HG03103 (cell line): ENCODE measurements around the gene ZC3H4.
"Not testable (repeated sequence)": the region's sequence is repeated elsewhere in the genome, so short reads cannot be mapped to it uniquely, and the experiment has no call there.

Experiments
- ATAC-seq: cut with Tn5 transposase; IDR thresholded peaks from one replicate; pipeline ENCODE4 v1.9.1; 2021; ENCODE audit warnings: low read depth; ENCODE audit not compliant: unreplicated experiment

Gene ZC3H4

GRCh38 chr19:47089767-47090350, 23.7 kb downstream of the ZC3H4 start:
- no peak for ATAC-seq

GRCh38 chr19:47086280-47086679, 27.3 kb downstream of the ZC3H4 start:
- ATAC-seq, result no peak

- ATAC-seq, result no peak
Measured at GRCh38 chr19:47084879-47085439, 28.6 kb downstream of the ZC3H4 start.

GRCh38 chr19:47082493-47082892, 31.1 kb downstream of the ZC3H4 start:
- no peak for ATAC-seq

GRCh38 chr19:47081095-47081494, 32.5 kb downstream of the ZC3H4 start:
- ATAC-seq, result no peak

- not testable (repeated sequence) for ATAC-seq
Measured at GRCh38 chr19:47078351-47078750, 35.2 kb downstream of the ZC3H4 start.

- ATAC-seq, result no peak
Measured at GRCh38 chr19:47075941-47076340, 37.6 kb downstream of the ZC3H4 start.

GRCh38 chr19:47075179-47075810, 38.3 kb downstream of the ZC3H4 start:
- ATAC-seq, result no peak

GRCh38 chr19:47074621-47075020, 39.0 kb downstream of the ZC3H4 start:
- ATAC-seq, result no peak

GRCh38 chr19:47073574-47073973, 40.0 kb downstream of the ZC3H4 start:
- ATAC-seq, result no peak

GRCh38 chr19:47072323-47072722, 41.3 kb downstream of the ZC3H4 start:
- no peak for ATAC-seq

GRCh38 chr19:47071731-47072130, 41.8 kb downstream of the ZC3H4 start:
- ATAC-seq, result no peak

GRCh38 chr19:47070756-47071155, 42.8 kb downstream of the ZC3H4 start:
- ATAC-seq, result no peak

- ATAC-seq, result no peak
Measured at GRCh38 chr19:47069795-47070194, 43.8 kb downstream of the ZC3H4 start.

- ATAC-seq, result no peak
Measured at GRCh38 chr19:47068876-47069406, 44.6 kb downstream of the ZC3H4 start.

- no peak for ATAC-seq
Measured at GRCh38 chr19:47068246-47068645, 45.3 kb downstream of the ZC3H4 start.

GRCh38 chr19:47067215-47067847, 46.2 kb downstream of the ZC3H4 start:
- no peak for ATAC-seq

- no peak for ATAC-seq
Measured at GRCh38 chr19:47066376-47067214, 47.0 kb downstream of the ZC3H4 start.

- ATAC-seq, result no peak
Measured at GRCh38 chr19:47065242-47065641, 48.3 kb downstream of the ZC3H4 start.

GRCh38 chr19:47063874-47064273, 49.7 kb downstream of the ZC3H4 start:
- no peak for ATAC-seq

GRCh38 chr19:47058621-47059022, 55.0 kb downstream of the ZC3H4 start:
- no peak for ATAC-seq
